Activated CD4-positive, alpha-beta T cell treated with anti-CD3 and anti-CD28 coated beads for 4 hours (primary cell): ENCODE data around the gene SDHB.
"Not testable (repeated sequence)": the region's sequence is repeated elsewhere in the genome, so short reads cannot be mapped to it uniquely, and the experiment has no call there.

ENCODE experiments used
- DNase-seq, 2 donors: peaks; one replicate each; pipeline ENCODE4 v3.0.0-alpha.2; 2020

Gene SDHB

GRCh38 chr1:17071794-17072193 is 18.0 kb upstream of the SDHB start:
- DNase-seq, result no peak

GRCh38 chr1:17070163-17070525 is 16.3 kb upstream of the SDHB start:
- DNase-seq, result no peak

- DNase-seq, result no peak
Measured at GRCh38 chr1:17069452-17070162, 15.8 kb upstream of the SDHB start.

- DNase-seq, result no peak
Measured at GRCh38 chr1:17068789-17069188, 15.0 kb upstream of the SDHB start.

- DNase-seq, result no peak
Measured at GRCh38 chr1:17067465-17068240, 13.8 kb upstream of the SDHB start.

- DNase-seq, result no peak
Measured at GRCh38 chr1:17067069-17067426, 13.2 kb upstream of the SDHB start.

GRCh38 chr1:17066361-17067068 is 12.7 kb upstream of the SDHB start:
- no peak for DNase-seq

- no peak for DNase-seq
Measured at GRCh38 chr1:17065666-17066065, 11.8 kb upstream of the SDHB start.

- DNase-seq, result not testable (repeated sequence)
Measured at GRCh38 chr1:17062751-17063150, 8.9 kb upstream of the SDHB start.

GRCh38 chr1:17061892-17062291 is 8.1 kb upstream of the SDHB start:
- no peak for DNase-seq

- no peak for DNase-seq
Measured at GRCh38 chr1:17061486-17061885, 7.7 kb upstream of the SDHB start.

- no peak for DNase-seq
Measured at GRCh38 chr1:17060306-17060749, 6.5 kb upstream of the SDHB start.

GRCh38 chr1:17059391-17060305 is 5.8 kb upstream of the SDHB start:
- DNase-seq, result peak; percentile 10 to 20

- no peak for DNase-seq
Measured at GRCh38 chr1:17056551-17056950, 2.7 kb upstream of the SDHB start.

- DNase-seq, result no peak
Measured at GRCh38 chr1:17055801-17056200, 2.0 kb upstream of the SDHB start.

- peak in 1 of 2 donors; percentile 5 for DNase-seq
Measured at GRCh38 chr1:17053086-17053684, 647 bp downstream of the SDHB start.

GRCh38 chr1:17052641-17053040 is 1.2 kb downstream of the SDHB start:
- no peak for DNase-seq

- no peak for DNase-seq
Measured at GRCh38 chr1:17052038-17052437, 1.8 kb downstream of the SDHB start.

GRCh38 chr1:17047924-17048323 is 5.9 kb downstream of the SDHB start:
- no peak for DNase-seq

GRCh38 chr1:17046334-17046657 is 7.5 kb downstream of the SDHB start:
- no peak for DNase-seq

- no peak for DNase-seq
Measured at GRCh38 chr1:17045634-17046333, 8.0 kb downstream of the SDHB start.

GRCh38 chr1:17045150-17045549 is 8.7 kb downstream of the SDHB start:
- no peak for DNase-seq
